Measurements from ENCODE around the gene BSN.

Gene BSN

DNA sequence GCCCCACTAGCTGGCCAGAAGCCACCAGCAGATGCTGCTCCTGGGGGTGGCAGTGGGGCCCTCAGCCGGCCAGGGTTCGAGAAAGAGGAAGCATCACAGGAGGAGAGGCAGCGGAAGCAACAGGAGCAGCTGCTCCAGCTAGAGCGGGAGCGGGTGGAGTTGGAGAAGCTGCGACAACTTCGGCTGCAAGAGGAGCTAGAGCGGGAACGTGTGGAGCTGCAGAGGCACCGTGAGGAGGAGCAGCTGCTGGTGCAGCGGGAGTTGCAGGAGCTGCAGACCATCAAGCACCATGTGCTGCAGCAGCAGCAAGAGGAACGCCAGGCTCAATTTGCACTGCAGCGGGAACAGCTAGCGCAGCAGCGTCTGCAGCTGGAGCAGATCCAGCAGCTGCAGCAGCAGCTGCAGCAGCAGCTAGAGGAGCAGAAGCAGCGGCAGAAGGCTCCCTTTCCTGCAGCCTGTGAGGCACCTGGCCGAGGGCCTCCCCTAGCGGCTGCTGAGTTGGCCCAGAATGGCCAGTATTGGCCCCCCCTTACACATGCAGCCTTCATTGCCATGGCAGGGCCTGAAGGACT is 102.3 kb downstream of the BSN start:
- peak; percentile 14 for DNase-seq

DNA sequence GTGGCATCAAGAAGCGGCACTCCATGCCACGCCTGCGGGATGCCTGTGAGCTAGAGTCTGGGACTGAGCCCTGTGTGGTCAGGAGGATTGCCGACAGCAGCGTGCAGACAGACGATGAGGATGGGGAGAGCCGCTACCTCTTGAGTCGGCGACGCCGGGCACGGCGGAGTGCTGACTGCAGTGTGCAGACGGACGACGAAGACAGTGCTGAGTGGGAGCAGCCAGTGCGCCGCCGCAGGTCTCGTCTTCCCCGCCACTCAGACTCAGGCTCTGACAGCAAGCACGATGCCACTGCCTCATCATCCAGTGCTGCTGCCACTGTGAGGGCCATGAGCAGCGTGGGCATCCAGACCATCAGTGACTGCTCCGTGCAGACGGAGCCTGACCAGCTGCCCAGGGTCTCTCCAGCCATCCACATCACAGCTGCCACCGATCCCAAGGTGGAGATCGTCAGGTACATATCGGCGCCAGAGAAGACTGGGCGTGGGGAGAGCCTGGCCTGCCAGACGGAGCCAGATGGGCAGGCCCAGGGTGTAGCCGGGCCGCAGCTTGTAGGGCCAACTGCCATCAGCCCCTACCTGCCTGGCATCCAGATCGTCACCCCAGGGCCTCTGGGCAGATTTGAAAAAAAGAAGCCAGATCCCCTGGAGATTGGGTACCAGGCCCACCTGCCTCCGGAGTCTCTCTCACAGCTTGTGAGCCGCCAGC is 103.1 kb downstream of the BSN start:
- DNase-seq: no peak

- DNase-seq: peak; percentile 13
These were observed 104.4 kb downstream of the BSN start for GRCh38 chr3:49658711-49659110.

DNA sequence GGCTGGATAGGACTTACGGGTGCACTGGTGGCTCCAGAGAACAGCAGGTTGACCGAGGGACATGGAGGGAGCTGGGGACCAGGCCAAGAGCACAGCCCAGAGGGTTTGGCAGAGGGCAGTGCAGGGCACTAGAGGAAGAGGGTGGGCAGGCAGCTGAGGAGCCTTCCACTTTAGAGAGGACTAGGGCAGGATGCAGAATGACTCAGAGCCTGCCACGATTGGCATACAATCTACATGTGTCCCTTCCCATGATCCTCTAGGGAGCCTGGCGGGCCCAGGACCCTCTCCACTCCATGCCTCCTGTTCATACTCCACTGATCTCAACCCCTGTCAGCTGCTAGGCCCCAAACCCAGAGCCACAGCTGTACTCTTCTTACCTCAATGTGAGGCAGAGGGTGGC is 105.5 kb downstream of the BSN start:
- no peak for DNase-seq

- DNase-seq: no peak
These were observed 107.0 kb downstream of the BSN start for GRCh38 chr3:49661281-49661680.

- no peak for DNase-seq
These were observed 107.7 kb downstream of the BSN start for GRCh38 chr3:49662021-49662420.

GRCh38 chr3:49662720-49663413 is 108.6 kb downstream of the BSN start:
- no peak for DNase-seq

GRCh38 chr3:49663831-49664230 is 109.6 kb downstream of the BSN start:
- no peak for DNase-seq

DNA sequence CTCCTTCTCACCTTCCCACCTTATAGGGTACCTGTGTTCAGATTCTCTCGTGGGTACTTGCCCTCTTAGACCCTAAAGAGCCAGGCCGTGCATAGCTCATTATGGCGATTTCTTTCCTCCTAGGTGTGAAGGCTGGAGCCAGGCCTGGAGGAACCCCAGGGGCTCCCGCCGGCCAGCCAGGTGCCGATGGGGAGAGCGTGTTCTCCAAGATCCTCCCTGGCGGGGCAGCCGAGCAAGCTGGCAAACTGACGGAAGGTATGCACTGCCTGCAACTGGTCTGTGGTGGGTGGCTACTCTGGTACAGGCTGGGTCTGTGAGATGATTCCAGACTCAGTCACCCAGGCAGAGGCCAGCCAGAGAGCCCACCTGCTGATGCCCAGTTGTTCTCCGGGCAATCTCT is 110.0 kb downstream of the BSN start:
- no peak for DNase-seq

DNA sequence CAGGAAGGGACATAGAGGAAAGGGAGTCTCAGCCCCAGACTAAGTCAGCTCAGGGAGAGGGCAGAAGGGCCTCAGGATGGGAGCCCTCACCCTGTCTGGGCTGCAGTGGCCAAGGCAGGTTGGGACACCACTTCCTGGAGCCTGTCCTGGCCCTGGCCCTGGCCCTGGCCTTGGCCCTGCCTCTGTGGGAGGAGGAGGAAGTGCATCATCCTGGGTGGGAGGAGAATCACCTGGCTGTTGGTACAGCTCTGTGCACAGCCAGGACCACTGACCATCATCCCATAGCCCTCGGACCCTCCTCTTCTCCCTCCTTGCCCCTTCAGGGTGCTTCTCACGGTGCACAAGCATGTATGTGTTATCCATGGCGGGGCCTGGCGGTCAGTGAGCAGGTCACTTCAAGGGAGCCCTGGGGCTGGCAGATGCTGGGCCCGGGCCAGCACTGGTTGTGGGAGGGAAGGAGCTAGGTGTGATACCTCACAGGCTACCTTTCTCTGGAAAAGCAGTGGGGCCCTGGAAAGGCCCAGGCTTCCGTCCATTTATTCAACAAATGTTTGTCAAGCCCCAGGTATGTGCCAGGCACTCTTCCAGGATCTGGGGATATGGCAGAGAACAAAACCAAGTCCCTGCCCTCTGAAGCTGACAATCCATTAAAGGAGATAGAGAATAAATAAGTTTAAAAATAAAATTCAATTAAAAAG is 111.7 kb downstream of the BSN start:
- no peak for DNase-seq

- no peak for DNase-seq
These were observed 112.3 kb downstream of the BSN start for GRCh38 chr3:49666592-49666991.

GRCh38 chr3:49667701-49668413 is 113.6 kb downstream of the BSN start:
- DNase-seq: no peak

DNA sequence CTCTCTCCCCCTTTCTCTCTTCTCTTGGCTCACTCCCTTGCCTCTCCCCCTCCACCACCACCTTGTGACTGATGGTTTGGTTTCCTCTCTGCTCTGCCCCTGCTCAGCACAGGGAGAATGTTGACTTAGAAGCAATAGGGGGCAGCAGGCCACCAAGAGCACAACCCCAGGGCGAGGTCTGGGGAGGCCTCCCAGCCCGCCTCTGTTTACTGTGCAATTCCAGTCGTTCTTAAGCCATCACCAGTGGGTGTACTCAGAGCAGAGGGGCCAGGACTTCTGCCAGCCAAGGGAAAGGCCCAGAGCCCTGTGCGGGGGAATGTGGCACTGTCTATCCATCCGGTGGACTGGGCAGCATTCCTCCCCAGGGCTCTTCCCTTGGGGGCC is 114.1 kb downstream of the BSN start:
- DNase-seq: no peak

GRCh38 chr3:49668861-49669260 is 114.6 kb downstream of the BSN start:
- no peak for DNase-seq

GRCh38 chr3:49669352-49669751 is 115.1 kb downstream of the BSN start:
- no peak for DNase-seq

- no peak for DNase-seq
These were observed 116.6 kb downstream of the BSN start for GRCh38 chr3:49670940-49671290.

DNA sequence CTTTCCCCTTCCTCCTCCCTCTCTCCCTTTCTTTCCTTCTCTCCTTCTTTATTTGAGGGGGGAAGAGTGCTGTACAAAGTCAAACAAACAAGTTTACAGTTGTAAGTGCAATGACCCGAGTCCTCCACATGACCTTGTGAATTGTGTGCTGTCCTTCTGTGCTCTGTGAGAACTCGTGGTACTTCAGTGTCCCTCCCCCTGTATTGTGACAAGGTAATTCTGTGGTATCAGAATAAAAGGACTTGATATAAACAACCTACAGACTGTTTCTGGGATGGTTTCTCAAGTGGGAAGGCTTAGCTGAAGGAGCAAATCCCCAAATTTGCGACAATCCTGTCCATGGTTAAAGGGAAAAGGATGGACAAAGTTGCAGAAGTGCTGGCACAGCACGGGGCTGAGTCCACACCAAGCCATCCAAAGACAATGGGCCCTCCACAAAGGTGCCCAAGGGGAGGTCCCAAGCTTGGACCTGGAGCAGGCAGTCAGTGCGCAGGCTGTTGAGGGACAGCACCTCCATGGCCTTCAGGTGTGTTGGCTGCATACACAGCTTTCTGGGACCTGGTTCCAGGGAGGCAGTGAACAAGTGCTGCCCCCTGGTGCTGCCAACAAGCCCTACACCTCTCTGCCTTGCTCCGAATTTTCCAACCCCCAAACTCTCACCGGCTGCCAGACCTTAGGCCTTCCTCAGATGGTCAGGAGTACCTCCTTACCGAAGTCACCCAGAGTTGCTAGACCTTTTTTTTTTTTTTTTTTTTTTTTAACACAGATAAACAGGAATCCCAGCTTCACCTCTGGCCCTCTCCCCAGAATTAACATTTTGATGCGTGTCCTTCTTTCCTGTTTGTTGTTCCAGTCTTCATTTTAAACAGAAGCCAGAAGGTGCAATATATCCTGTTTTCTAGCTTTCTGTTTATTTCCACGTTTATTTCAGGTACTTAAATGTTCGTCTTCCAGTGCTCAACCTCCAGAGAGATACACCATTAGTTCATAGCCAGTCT is 117.3 kb downstream of the BSN start:
- DNase-seq: no peak

GRCh38 chr3:49673121-49673714 is 118.9 kb downstream of the BSN start:
- no peak for DNase-seq

DNA sequence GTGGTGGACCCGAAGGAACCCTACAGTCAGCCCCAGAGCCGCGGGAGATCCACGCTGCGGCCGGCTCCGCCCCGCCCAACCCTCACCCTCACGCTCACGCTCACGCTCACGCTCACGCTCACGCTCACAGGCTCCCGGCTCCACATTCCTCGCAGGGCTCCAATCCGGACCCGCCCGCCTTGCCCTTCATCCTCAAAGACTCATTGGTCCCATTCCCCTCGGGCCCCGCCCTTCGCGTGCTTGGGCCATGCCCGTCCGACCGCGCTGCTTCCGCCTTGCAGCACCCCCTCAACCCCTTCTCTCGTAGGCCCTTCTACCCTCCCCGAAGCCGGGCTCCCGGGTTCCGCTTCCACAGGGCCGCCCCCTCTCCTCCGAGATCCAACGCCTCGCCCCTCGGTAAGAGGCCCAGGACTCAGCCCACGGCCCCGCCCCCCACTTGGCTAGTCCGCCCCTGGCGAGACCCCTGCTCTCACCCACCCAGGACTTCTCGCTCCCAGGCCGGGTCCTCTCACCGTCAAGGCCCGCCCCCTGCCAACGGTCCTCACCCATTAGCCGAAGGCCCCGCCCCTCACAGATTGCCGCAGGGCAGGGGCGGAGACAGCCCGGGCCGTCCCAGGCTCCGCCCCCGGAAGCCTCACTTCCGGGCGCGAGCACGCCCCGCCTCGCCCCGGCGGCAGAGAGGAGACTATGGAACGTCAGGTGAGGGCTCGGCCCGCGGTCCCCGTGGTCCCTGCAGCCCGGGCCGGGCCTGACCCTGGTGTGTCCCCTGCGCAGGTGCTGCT is 119.6 kb downstream of the BSN start, which contains the start of gene APEH:
APEH (plus strand) TSS at position 637 of the 782 bp plus-strand sequence; CDS start at position 688, 51 bp downstream.
- DNase-seq: no peak

- no peak for DNase-seq
These were observed 120.3 kb downstream of the BSN start for GRCh38 chr3:49674497-49674983.

Measured in DMS79 treated with DMSO at 0.1 percent for 48 hours (cell line).